ENCODE measurements around the gene KAT6B.

- TF ChIP-seq USF2 (IDR thresholded peaks at IDR 0.05; ENCODE audit: low read length) (no peak), CTCF (IDR thresholded peaks at IDR 0.05; ENCODE audit: control extremely low read depth in 1 of 3, insufficient read depth in 1 of 3, low read depth in 1 of 3, low read length in 3 of 3) (no peak), EZH2 (IDR thresholded peaks at IDR 0.05; ENCODE audit: low read depth, low read length, severe bottlenecking) (no peak), TBP (IDR thresholded peaks at IDR 0.05; ENCODE audit: low read depth, low read length) (no peak), KDM1A (IDR thresholded peaks at IDR 0.05; ENCODE audit: borderline replicate concordance, low read length) (no peak), SP1 (IDR thresholded peaks at IDR 0.05; ENCODE audit: low read depth, low read length) (no peak), ATF3 (IDR thresholded peaks at IDR 0.05; ENCODE audit: insufficient read depth, low read depth, low read length) (no peak), YY1 (IDR thresholded peaks at IDR 0.05; ENCODE audit: low read depth, low read length) (no peak), TCF12 (IDR thresholded peaks at IDR 0.05; ENCODE audit: low read depth, low read length) (no peak), RAD21 (IDR thresholded peaks at IDR 0.05 in 1 of 2, conservative IDR thresholded peaks at IDR 0.05 in 1 of 2; ENCODE audit: low read depth in 2 of 2, low read length in 2 of 2) (no peak), CHD1 (IDR thresholded peaks at IDR 0.05; ENCODE audit: low read depth, low read length) (no peak), CHD2 (IDR thresholded peaks at IDR 0.05; ENCODE audit: low read length) (no peak), POLR2A (IDR thresholded peaks at IDR 0.05; ENCODE audit: control extremely low read depth in 1 of 2, low read depth in 2 of 2, low read length in 2 of 2) (no peak), CREB1 (IDR thresholded peaks at IDR 0.05) (no peak)
These were observed 63.2 kb downstream of the KAT6B start for GRCh38 chr10:74889662-74889998.

All from H1 (cell line).